ENCODE measurements around the gene ASPSCR1. TPM values are rescaled to one million over a fixed set of nuclear protein-coding genes. Genes with fewer than 3 reads are reported as not detected.

The ASPSCR1 gene
- total RNA-seq, 1 donor from 2014 or later, result 20.1 TPM

DNA sequence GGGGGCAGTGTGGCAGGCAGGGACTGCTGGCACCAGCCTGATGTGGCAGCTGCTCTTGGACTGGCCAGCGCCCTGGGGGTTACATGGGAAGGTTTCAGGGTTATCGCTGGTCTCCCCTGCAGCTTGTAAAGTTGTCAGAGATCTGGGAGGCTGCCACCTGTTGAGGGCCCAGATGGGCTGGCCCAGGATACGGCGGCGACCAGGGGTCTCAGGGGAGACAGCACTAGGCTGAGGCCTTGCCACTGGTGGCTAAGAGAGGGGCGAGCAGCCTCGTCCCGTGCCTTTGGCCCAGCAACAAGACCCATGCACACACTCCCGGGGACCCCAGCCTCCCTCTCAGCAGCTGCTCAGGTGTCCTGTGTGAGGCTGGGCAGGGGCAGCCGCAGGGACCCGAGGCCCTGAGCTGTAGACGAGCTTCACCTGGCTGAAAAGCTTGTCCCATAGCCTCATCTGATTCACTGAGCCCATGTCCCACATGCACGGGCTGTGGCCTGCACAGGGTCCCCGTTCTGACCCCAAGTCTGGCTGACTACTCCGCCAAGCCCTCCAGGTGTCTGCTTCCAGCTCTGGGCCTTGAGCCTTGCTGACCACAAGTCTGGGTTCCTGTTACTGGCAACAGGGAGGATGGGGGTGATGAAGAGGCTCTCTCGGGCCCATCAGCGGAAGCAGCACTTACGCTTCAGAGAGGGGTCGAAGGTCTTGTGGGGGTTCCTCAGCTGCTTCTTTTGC is 82.0 kb downstream of the ASPSCR1 start:
- no peak for DNase-seq (ENCODE audit: low read depth)
- H3K4me3 ChIP-seq (ENCODE audit: low read depth, low read length), result no peak overlapping the region
- TF ChIP-seq, protein P1, sequence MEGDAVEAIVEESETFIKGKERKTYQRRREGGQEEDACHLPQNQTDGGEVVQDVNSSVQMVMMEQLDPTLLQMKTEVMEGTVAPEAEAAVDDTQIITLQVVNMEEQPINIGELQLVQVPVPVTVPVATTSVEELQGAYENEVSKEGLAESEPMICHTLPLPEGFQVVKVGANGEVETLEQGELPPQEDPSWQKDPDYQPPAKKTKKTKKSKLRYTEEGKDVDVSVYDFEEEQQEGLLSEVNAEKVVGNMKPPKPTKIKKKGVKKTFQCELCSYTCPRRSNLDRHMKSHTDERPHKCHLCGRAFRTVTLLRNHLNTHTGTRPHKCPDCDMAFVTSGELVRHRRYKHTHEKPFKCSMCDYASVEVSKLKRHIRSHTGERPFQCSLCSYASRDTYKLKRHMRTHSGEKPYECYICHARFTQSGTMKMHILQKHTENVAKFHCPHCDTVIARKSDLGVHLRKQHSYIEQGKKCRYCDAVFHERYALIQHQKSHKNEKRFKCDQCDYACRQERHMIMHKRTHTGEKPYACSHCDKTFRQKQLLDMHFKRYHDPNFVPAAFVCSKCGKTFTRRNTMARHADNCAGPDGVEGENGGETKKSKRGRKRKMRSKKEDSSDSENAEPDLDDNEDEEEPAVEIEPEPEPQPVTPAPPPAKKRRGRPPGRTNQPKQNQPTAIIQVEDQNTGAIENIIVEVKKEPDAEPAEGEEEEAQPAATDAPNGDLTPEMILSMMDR (conservative IDR thresholded peaks at IDR 0.05; ENCODE audit: low read depth, low read length), result no peak

DNA sequence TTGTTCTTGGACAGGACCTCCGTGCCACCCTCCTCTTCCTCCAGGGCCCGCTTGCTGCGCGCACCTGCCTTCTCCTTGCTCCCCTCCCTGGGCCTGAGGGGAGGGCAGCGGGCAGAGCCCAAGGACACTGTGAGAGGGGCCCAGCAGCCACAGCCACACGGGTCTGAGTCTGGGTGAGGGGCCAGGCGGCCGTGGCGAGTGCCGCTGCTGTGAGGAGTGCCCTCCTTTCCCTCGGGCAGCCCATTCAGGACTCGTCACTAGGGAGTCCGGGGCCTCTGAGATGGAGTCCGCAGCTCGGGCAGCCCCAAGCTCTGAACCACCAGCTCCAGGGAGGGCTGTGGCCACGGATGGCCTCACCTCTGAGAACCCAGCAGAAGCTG is 82.6 kb downstream of the ASPSCR1 start:
- no peak overlapping the region for H3K4me3 ChIP-seq (ENCODE audit: low read depth, low read length)
- DNase-seq (ENCODE audit: low read depth), result no peak
- TF ChIP-seq, protein P1 (conservative IDR thresholded peaks at IDR 0.05; ENCODE audit: low read depth, low read length), result no peak

DNA sequence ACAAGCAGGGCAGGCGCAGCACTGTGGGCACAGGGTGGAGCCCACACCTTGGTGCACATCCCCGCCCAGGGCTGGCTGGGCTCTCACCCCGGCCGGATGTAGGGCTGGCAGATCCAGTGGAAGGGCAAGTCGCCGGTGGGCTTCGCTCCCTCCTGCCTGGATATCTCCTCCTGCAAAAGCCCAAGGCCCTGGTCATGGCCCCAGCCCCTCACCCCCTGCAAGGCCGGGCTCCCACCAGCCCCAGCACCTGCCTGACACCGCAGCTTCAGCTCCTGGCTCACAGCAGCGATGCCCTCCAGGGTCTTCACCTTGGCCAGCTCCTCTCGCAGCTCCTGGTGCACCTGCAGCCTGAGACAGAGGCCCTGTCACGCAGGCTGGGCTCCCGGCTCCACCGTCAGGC is 83.2 kb downstream of the ASPSCR1 start:
- DNase-seq (ENCODE audit: low read depth), result no peak
- TF ChIP-seq, protein P1 (conservative IDR thresholded peaks at IDR 0.05; ENCODE audit: low read depth, low read length), result no peak
- no peak overlapping the region for H3K4me3 ChIP-seq (ENCODE audit: low read depth, low read length)

DNA sequence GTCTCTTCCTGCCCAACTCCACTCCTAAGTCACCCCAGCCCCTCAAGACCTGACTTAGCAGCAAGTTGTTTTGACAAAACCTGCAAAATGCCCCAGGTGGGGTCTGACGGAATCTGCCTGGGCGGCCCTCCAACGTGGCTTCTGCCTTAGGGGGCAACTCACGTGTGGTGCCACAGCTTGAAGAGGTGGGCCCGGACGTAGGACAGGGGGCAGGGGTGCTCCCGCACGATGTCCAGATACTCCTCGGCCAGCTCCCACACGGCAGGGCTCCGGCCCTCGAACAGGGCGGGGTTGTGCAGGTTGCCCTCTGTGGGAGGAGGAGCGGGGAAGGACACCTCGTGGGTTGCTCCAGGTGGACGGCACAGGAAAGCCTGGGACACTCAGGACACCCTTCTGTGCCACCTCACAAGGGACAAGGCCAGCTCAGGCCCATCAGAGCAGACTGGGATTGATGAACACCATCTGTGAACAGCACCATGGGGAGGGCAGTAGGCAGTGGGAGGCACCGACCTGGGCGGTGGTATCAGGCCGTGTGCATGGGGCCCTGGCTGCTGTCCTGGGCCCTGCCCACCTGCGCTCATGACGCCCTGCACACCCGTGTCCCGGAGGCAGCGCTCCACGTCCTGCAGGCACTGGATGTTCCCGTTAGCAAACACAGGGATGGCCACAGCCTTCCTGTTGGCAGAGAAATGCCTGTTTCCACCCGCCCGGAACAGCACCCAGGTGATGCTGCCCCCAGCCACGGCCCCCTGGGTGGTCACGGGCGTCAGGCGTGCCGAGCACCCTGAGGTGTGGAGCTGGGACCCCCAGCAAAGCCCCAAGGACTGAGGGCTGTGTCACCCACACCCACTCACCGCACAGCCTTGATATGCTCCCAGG is 83.9 kb downstream of the ASPSCR1 start:
- TF ChIP-seq, protein P1 (conservative IDR thresholded peaks at IDR 0.05; ENCODE audit: low read depth, low read length), result no peak
- no peak overlapping the region for H3K4me3 ChIP-seq (ENCODE audit: low read depth, low read length)
- DNase-seq (ENCODE audit: low read depth), result no peak

DNA sequence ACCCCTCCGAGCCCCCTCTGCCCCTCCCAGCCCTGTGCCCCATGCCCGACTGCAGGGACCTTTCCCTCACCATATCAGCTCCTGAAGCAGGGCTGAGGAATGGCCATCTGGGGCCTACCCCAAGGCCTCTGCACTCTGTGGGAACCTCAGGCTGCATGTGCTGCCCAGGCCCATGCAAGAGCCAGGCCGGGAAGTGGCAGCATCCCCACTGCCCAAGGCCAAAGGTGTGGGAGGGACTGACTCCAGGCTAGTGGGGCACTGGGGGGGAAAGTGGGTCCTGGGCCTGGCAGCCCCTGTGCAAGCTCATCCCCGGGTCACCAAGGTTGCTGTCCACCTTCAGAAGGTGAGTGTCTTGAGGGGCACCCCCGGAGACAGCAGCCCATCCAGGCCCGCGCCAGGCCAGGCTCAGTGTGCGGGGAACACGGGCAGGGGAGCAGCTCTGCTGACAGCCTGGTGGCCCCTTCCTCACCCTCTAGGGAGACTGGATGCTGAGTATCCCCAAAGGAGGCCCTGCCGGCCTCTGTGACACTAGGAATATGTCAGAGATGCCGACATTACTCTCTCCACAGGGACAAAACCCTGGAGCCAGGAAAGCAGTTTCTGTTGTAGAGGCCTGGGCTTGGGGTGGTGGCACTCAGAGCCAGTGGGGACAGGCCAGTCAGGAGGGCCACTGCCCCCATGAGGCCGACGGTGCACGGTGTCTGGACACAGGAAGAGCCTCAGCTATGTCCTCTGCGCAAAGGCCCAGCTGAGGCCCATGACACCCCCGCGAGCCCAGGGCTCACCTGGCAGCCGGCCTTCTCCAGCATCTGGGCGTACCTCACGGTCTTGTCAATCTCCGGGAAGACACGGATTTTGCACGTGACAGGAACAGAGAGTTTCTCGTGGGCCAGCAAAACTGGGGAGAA is 84.9 kb downstream of the ASPSCR1 start:
- TF ChIP-seq, protein P1 (conservative IDR thresholded peaks at IDR 0.05; ENCODE audit: low read depth, low read length), result peak; percentile 3
- H3K4me3 ChIP-seq (ENCODE audit: low read depth, low read length), result no peak overlapping the region
- DNase-seq (ENCODE audit: low read depth), result no peak

DNA sequence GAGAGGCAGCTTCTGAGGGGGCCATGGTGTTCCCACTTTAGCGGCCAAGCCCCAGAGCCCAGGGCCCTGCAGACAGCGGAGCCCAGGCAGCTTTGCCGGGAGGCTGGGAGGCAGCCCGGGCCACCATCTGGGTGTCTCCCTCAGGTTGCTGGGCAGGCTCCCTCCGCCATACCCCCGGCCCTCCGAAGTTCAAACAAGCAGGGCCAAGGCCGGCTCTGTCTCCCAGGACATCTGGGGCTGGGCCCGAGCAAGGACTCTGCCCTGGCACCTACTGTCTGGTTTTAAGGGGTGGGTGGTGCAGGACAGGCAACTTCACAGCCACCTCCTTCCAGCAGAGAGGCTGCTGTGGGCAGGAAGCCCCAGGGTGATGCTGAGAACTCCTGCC is 85.5 kb downstream of the ASPSCR1 start:
- no peak overlapping the region for H3K4me3 ChIP-seq (ENCODE audit: low read depth, low read length)
- no peak for DNase-seq (ENCODE audit: low read depth)
- TF ChIP-seq, protein P1 (conservative IDR thresholded peaks at IDR 0.05; ENCODE audit: low read depth, low read length), result no peak
